Keratinocyte (primary cell): ENCODE data around the gene RRP1.

Source experiments
- CTCF ChIP-seq, 3 experiments: IDR thresholded peaks in 1 of 3; conservative IDR thresholded peaks in 1 of 3; optimal IDR thresholded peaks in 1 of 3; 2 replicates in 2 of 3; 3 replicates in 1 of 3; pipeline versions ENCODE3 to v1.5.1; 2011; ENCODE audit warnings: low read length in 3 of 3, mild to moderate bottlenecking in 3 of 3, moderate library complexity in 2 of 3, control low read depth in 1 of 3, inconsistent platforms in 1 of 3; ENCODE audit not compliant: insufficient read depth in 2 of 3; ENCODE audit errors: extremely low read depth in 1 of 3
- EZH2 ChIP-seq: IDR thresholded peaks from one replicate; pipeline ENCODE4 v1.6.1; 2012; ENCODE audit warnings: inconsistent platforms, mild to moderate bottlenecking, low read length, moderate library complexity

GRCh38 chr21:43834146-43834905 is 44.9 kb downstream of the RRP1 start:
- TF ChIP-seq EZH2, result no peak
- TF ChIP-seq CTCF (optimal IDR thresholded peaks at IDR 0.05 in 1 of 3, IDR thresholded peaks at IDR 0.05 in 1 of 3, conservative IDR thresholded peaks at IDR 0.05 in 1 of 3; ENCODE audit: extremely low read depth in 1 of 3, insufficient read depth in 2 of 3, low read length in 3 of 3), result no peak
